Measurements from ENCODE around the gene HKDC1. TPM values are rescaled to one million over a fixed set of nuclear protein-coding genes. Genes with fewer than 3 reads are reported as not detected.

HKDC1 gene
- total RNA-seq, 1 donor from 2014 or later: not detected

DNA sequence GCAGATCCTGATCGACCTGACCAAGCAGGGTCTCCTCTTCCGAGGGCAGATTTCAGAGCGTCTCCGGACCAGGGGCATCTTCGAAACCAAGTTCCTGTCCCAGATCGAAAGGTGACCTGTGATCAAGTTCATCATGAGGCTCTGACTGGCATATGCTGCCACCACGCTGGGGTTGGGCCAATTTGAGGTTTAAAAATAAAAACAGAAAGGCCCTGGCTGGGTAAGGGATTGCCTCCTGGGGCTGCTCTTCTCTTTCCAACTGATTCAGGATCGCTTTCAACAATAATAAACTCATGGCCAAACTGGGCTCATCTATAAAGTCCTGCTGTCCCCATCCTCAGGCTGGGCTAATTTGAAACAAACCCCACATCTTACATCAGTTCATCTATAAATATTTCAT is 41.1 kb downstream of the HKDC1 start:
- H3K27ac Mint-ChIP-seq (ENCODE audit: unreplicated experiment): no peak overlapping the region
- H3K9me3 Mint-ChIP-seq (ENCODE audit: unreplicated experiment): peaks cover 1% of the 10 kb centered on the region
- H3K4me3 Mint-ChIP-seq (ENCODE audit: unreplicated experiment): no peak overlapping the region
- no peaks in the 10 kb centered on the region for H3K4me1 Mint-ChIP-seq (ENCODE audit: low read depth, unreplicated experiment)
- H3K27me3 Mint-ChIP-seq (ENCODE audit: unreplicated experiment): peaks cover 12% of the 10 kb centered on the region
- DNase-seq: no peak
- no peaks in the 10 kb centered on the region for H3K36me3 Mint-ChIP-seq (ENCODE audit: unreplicated experiment)
- TF ChIP-seq, protein P1, sequence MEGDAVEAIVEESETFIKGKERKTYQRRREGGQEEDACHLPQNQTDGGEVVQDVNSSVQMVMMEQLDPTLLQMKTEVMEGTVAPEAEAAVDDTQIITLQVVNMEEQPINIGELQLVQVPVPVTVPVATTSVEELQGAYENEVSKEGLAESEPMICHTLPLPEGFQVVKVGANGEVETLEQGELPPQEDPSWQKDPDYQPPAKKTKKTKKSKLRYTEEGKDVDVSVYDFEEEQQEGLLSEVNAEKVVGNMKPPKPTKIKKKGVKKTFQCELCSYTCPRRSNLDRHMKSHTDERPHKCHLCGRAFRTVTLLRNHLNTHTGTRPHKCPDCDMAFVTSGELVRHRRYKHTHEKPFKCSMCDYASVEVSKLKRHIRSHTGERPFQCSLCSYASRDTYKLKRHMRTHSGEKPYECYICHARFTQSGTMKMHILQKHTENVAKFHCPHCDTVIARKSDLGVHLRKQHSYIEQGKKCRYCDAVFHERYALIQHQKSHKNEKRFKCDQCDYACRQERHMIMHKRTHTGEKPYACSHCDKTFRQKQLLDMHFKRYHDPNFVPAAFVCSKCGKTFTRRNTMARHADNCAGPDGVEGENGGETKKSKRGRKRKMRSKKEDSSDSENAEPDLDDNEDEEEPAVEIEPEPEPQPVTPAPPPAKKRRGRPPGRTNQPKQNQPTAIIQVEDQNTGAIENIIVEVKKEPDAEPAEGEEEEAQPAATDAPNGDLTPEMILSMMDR (IDR thresholded peaks at IDR 0.05; ENCODE audit: partially characterized antibody, unreplicated experiment): no peak

DNA sequence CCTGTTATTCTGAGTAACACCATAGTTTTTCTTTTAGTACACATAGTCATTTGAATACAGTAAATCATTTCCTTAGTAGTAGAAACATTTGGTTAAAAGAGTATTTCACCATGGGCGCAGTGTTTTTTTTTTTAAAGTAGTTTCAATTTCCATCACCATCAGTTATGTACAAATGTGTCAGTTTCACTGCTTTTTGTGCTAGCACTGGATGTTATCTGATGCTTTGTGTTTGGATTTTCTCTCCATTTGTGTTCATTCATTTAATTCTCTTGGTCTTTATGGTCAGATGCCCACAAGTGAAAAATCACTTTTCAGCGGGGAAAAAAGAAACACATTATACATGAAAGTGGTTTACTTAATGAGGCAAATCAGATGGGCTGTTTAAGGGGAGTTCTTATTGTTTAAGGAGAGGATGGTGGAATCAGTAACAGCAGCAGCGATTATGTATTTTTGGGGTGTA is 42.2 kb downstream of the HKDC1 start:
- H3K27me3 Mint-ChIP-seq (ENCODE audit: unreplicated experiment): peaks cover 7% of the 10 kb centered on the region
- H3K4me3 Mint-ChIP-seq (ENCODE audit: unreplicated experiment): no peak overlapping the region
- no peak overlapping the region for H3K27ac Mint-ChIP-seq (ENCODE audit: unreplicated experiment)
- no peak for DNase-seq
- no peaks in the 10 kb centered on the region for H3K4me1 Mint-ChIP-seq (ENCODE audit: low read depth, unreplicated experiment)
- H3K9me3 Mint-ChIP-seq (ENCODE audit: unreplicated experiment): peaks cover 1% of the 10 kb centered on the region
- TF ChIP-seq, protein P1 (IDR thresholded peaks at IDR 0.05; ENCODE audit: partially characterized antibody, unreplicated experiment): no peak
- H3K36me3 Mint-ChIP-seq (ENCODE audit: unreplicated experiment): no peaks in the 10 kb centered on the region

DNA sequence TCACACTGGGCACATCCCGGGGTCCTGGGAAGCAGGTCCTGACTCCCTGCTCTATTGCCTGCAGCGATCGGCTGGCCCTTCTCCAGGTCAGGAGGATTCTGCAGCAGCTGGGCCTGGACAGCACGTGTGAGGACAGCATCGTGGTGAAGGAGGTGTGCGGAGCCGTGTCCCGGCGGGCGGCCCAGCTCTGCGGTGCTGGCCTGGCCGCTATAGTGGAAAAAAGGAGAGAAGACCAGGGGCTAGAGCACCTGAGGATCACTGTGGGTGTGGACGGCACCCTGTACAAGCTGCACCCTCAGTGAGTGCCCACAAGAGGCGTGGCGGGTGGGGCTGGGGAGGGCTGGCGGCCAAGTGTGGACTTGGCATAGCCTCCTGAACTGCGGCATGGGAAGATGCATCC is 45.4 kb downstream of the HKDC1 start:
- Mint-ChIP-seq H3K4me1 (ENCODE audit: low read depth, unreplicated experiment) (no peaks in the 10 kb centered on the region), H3K9me3 (ENCODE audit: unreplicated experiment) (peaks cover 1% of the 10 kb centered on the region), H3K4me3 (ENCODE audit: unreplicated experiment) (no peak overlapping the region), H3K27ac (ENCODE audit: unreplicated experiment) (no peak overlapping the region), H3K27me3 (ENCODE audit: unreplicated experiment) (peaks cover 1% of the 10 kb centered on the region), H3K36me3 (ENCODE audit: unreplicated experiment) (no peaks in the 10 kb centered on the region)
- TF ChIP-seq, protein P1 (IDR thresholded peaks at IDR 0.05; ENCODE audit: partially characterized antibody, unreplicated experiment): no peak
- no peak for DNase-seq

DNA sequence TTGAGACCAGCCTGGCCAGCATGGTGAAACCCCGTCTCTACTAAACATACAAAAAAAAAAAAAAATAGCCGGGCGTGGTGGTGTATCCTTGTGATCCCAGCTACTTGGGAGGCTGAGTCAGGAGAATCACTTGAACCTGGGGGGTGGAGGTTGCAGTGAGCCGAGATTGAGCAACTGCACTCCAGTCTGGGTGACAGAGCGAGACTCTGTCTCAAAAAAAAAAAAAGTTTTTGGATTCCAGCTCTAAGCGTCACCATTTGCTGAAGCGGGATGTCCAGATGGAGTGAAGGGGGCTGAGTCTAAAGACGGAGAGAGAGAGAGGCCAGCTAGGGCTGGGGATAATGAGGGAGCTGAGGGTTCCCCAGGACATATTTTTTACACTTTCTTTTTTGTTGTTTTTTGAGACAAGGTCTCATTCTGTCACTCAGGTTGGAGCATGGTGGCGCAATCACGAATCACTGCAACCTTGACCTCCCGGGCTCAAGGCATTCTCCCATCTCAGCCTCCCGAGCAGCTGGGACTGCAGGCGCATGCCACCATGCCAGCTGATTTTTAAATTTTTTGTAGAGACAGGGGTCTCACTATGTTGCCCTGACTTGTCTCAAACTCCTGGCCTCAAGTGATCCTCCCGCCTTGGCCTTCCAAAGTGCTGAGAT is 48.8 kb downstream of the HKDC1 start:
- no peak overlapping the region for H3K4me3 Mint-ChIP-seq (ENCODE audit: unreplicated experiment)
- no peaks in the 10 kb centered on the region for H3K9me3 Mint-ChIP-seq (ENCODE audit: unreplicated experiment)
- no peak overlapping the region for H3K27ac Mint-ChIP-seq (ENCODE audit: unreplicated experiment)
- H3K4me1 Mint-ChIP-seq (ENCODE audit: low read depth, unreplicated experiment): no peaks in the 10 kb centered on the region
- no peaks in the 10 kb centered on the region for H3K27me3 Mint-ChIP-seq (ENCODE audit: unreplicated experiment)
- TF ChIP-seq, protein P1 (IDR thresholded peaks at IDR 0.05; ENCODE audit: partially characterized antibody, unreplicated experiment): no peak
- no peaks in the 10 kb centered on the region for H3K36me3 Mint-ChIP-seq (ENCODE audit: unreplicated experiment)
- no peak for DNase-seq

DNA sequence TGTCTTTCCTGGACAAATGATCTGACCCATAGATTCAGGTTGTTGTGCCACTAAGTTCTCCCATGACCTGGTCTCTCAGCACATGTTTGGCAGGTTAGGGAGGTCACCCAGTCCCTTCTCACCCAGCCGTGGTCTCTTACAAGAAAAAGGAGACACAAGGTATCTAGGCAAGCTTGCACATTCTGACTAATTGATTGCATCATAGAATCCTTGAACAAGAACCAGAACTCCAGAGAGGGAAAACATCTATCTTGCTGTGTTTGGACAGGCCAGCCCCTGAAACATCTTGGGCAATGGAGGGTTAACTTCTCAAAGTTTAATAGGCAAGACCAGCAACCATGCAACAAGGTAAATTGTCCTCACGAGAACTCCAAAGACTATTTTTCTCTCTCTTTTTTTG is 49.6 kb downstream of the HKDC1 start:
- Mint-ChIP-seq H3K27me3 (ENCODE audit: unreplicated experiment) (no peaks in the 10 kb centered on the region), H3K9me3 (ENCODE audit: unreplicated experiment) (no peaks in the 10 kb centered on the region), H3K27ac (ENCODE audit: unreplicated experiment) (no peak overlapping the region), H3K4me1 (ENCODE audit: low read depth, unreplicated experiment) (no peaks in the 10 kb centered on the region), H3K36me3 (ENCODE audit: unreplicated experiment) (no peaks in the 10 kb centered on the region), H3K4me3 (ENCODE audit: unreplicated experiment) (no peak overlapping the region)
- TF ChIP-seq, protein P1 (IDR thresholded peaks at IDR 0.05; ENCODE audit: partially characterized antibody, unreplicated experiment): no peak
- no peak for DNase-seq

All from glutamatergic neuron (in vitro differentiated cells).